ENCODE data around the gene DLGAP1. TPM values are rescaled to one million over a fixed set of nuclear protein-coding genes. Genes with fewer than 3 reads are reported as not detected.

DLGAP1 gene
- polyA plus RNA-seq, 1 of the 3 experiments (the other 2 are of a cell fraction), result not detected

- Histone ChIP-seq H3K9ac (no peak overlapping the region), H3K4me1 (ENCODE audit: control insufficient read depth in 1 of 2, insufficient read depth in 2 of 2, low read depth in 1 of 2, low read length in 1 of 2) (peaks cover 0 to 13% of the 10 kb centered on the region in 2 experiments; a peak in 1 of 4 replicates), H3K27me3 (ENCODE audit: insufficient read depth) (peaks cover 22% of the 10 kb centered on the region; the same call in 1 of the 2 replicates), H3K79me2 (ENCODE audit: insufficient read depth) (no peaks in the 10 kb centered on the region), H3F3A (replicated peaks; ENCODE audit: insufficient read depth) (no peaks in the 10 kb centered on the region), H3K4me2 (no peak overlapping the region), H2AFZ (ENCODE audit: low read depth) (no peak overlapping the region), H3K36me3 (replicated peaks in 1 of 2; ENCODE audit: control insufficient read depth in 1 of 2, insufficient read depth in 2 of 2, low read length in 1 of 2) (no peaks in the 10 kb centered on the region), H3K27ac (ENCODE audit: low read depth in 2 of 2, low read length in 1 of 2) (no peak overlapping the region), H3K9me3 (no peaks in the 10 kb centered on the region), H3K9me2 (no peaks in the 10 kb centered on the region), H4K20me1 (ENCODE audit: insufficient read depth) (no peaks in the 10 kb centered on the region), H3K4me3 (ENCODE audit: low read depth in 2 of 2, low read length in 1 of 2) (no peak overlapping the region)
- 14% methylated on average over 4 of the region's 4 CpGs for WGBS (ENCODE audit: low lambda C conversion rate)
- TF ChIP-seq YY1 (IDR thresholded peaks at IDR 0.05; ENCODE audit: low read depth) (no peak), JUND (IDR thresholded peaks at IDR 0.05) (no peak), PBX3 (IDR thresholded peaks at IDR 0.05) (no peak), MXI1 (IDR thresholded peaks at IDR 0.05; ENCODE audit: low read depth, low read length) (no peak), POLR2AphosphoS5 (IDR thresholded peaks at IDR 0.05; ENCODE audit: low read depth, low read length) (no peak), MAX (IDR thresholded peaks at IDR 0.05; ENCODE audit: low read depth) (no peak), EZH2phosphoT487 (IDR thresholded peaks at IDR 0.05; ENCODE audit: borderline replicate concordance, low read depth) (no peak), USF1 (IDR thresholded peaks at IDR 0.05; ENCODE audit: borderline replicate concordance, low read depth) (no peak), RXRA (IDR thresholded peaks at IDR 0.05; ENCODE audit: borderline replicate concordance, low read depth) (no peak), RAD21 (IDR thresholded peaks at IDR 0.05; ENCODE audit: low read length) (no peak), FOXJ3 (CRISPR knock-in tag; IDR thresholded peaks at IDR 0.05) (no peak), EP300 (IDR thresholded peaks at IDR 0.05; ENCODE audit: borderline replicate concordance in 1 of 2, low read depth in 1 of 2, low read length in 1 of 2) (no peak), SIN3A (IDR thresholded peaks at IDR 0.05; ENCODE audit: borderline replicate concordance, low read depth, low read length) (no peak), TAF1 (IDR thresholded peaks at IDR 0.05; ENCODE audit: borderline replicate concordance, low read depth, low read length) (no peak), FOXM1 (IDR thresholded peaks at IDR 0.05; ENCODE audit: low read depth) (no peak), RCOR1 (IDR thresholded peaks at IDR 0.05; ENCODE audit: low read length) (no peak), CTCF (IDR thresholded peaks at IDR 0.05) (no peak)
- ChIA-PET CTCF (no interaction called here), POLR2A (no interaction called here)
- no peak for DNase-seq
Observed at GRCh38 chr18:3726238-3726951, 728.7 kb downstream of the DLGAP1 start.
